ENCODE measurements around the gene ZNF579. TPM values are rescaled to one million over a fixed set of nuclear protein-coding genes. Genes with fewer than 3 reads are reported as not detected.
"Not testable (repeated sequence)": the region's sequence is repeated elsewhere in the genome, so short reads cannot be mapped to it uniquely, and the experiment has no call there.

Gene ZNF579
- total RNA-seq, 4 donors from 2014 or later, result 4.2 to 5.1 (median 4.6) TPM

- intact Hi-C loops (cut with DNase I; ENCODE audit: low total_unique reads), result no loop called here
- no peak overlapping the region for H3K4me3 ChIP-seq (ENCODE audit: low read depth, poor library complexity, severe bottlenecking)
- TF ChIP-seq CTCF (IDR thresholded peaks at IDR 0.05) (no peak), POLR2A (IDR thresholded peaks at IDR 0.05) (no peak)
- DNase-seq (ENCODE audit: low spot score in 2 of 2), result no peak
- 92% methylated on average over 72 to 89 of the region's 90 CpGs for WGBS, 2 donors
These were observed 1.6 kb downstream of the ZNF579 start for GRCh38 chr19:55578761-55579747.

GRCh38 chr19:55578031-55578760 lies 2.5 kb downstream of the ZNF579 start:
- intact Hi-C loops (cut with DNase I; ENCODE audit: low total_unique reads), result no loop called here

GRCh38 chr19:55576746-55577145 lies 3.9 kb downstream of the ZNF579 start:
- no peak for DNase-seq (ENCODE audit: low spot score in 2 of 2)
- WGBS, 2 donors, result 87% methylated on average over 5 of the region's 5 CpGs
- H3K4me3 ChIP-seq (ENCODE audit: low read depth, poor library complexity, severe bottlenecking), result no peak overlapping the region
- TF ChIP-seq POLR2A (IDR thresholded peaks at IDR 0.05) (no peak), CTCF (IDR thresholded peaks at IDR 0.05) (no peak)
- intact Hi-C loops (cut with DNase I; ENCODE audit: low total_unique reads), result no loop called here

More at GRCh38 chr19:55578031-55578760, 2.5 kb downstream of the ZNF579 start:
- 93 to 95% methylated on average over 54 to 75 of the region's 83 CpGs for WGBS, 2 donors
- DNase-seq (ENCODE audit: low spot score in 2 of 2), result no peak
- no peak for TF ChIP-seq POLR2A (IDR thresholded peaks at IDR 0.05)
- TF ChIP-seq CTCF (IDR thresholded peaks at IDR 0.05), result no peak
- no peak overlapping the region for H3K4me3 ChIP-seq (ENCODE audit: low read depth, poor library complexity, severe bottlenecking)

- WGBS, 2 donors, result 85 to 86% methylated on average over 6 of the region's 6 CpGs
- DNase-seq (ENCODE audit: low spot score in 2 of 2); intact Hi-C loops (cut with DNase I; ENCODE audit: low total_unique reads); H3K4me3 ChIP-seq (ENCODE audit: low read depth, poor library complexity, severe bottlenecking): not testable (repeated sequence)
These were observed 6.7 kb downstream of the ZNF579 start for GRCh38 chr19:55573929-55574328.

GRCh38 chr19:55569477-55569876 lies 11.2 kb downstream of the ZNF579 start:
- DNase-seq (ENCODE audit: low spot score in 2 of 2); H3K4me3 ChIP-seq (ENCODE audit: low read depth, poor library complexity, severe bottlenecking); intact Hi-C loops (cut with DNase I; ENCODE audit: low total_unique reads): not testable (repeated sequence)
- 90 to 94% methylated on average over 5 of the region's 5 CpGs for WGBS, 2 donors

- TF ChIP-seq CTCF (IDR thresholded peaks at IDR 0.05) (no peak), POLR2A (IDR thresholded peaks at IDR 0.05) (no peak)
- no peak for DNase-seq (ENCODE audit: low spot score in 2 of 2)
- intact Hi-C loops (cut with DNase I; ENCODE audit: low total_unique reads), result no loop called here
- no peak overlapping the region for H3K4me3 ChIP-seq (ENCODE audit: low read depth, poor library complexity, severe bottlenecking)
These were observed 12.8 kb downstream of the ZNF579 start for GRCh38 chr19:55567708-55568328.
